Measurements from ENCODE around the gene CD200.

CD200 gene

GRCh38 chr3:112333002-112333380 is at the start of gene CD200:
Gene CD200, plus strand, starts transcription at chr3:112333156. Its CDS starts 57 bp downstream, at chr3:112333213.
- peak; percentile 54 to 55 for DNase-seq

GRCh38 chr3:112289011-112289410 is 43.9 kb upstream of the CD200 start:
- DNase-seq, result no peak

- DNase-seq, result peak in 1 of 2 donors; percentile 32
These were observed 39.3 kb upstream of the CD200 start, which contains the start of gene SLC9C1 for GRCh38 chr3:112293368-112294321. Gene SLC9C1, minus strand, starts transcription at chr3:112294216. Its CDS starts 7,425 bp downstream, at chr3:112286791.

GRCh38 chr3:112297714-112298113 is 35.2 kb upstream of the CD200 start:
- no peak for DNase-seq

GRCh38 chr3:112298781-112299180 is 34.2 kb upstream of the CD200 start:
- no peak for DNase-seq

- DNase-seq, result no peak
These were observed 30.7 kb upstream of the CD200 start for GRCh38 chr3:112302150-112302830.

GRCh38 chr3:112302881-112303763 is 29.8 kb upstream of the CD200 start:
- DNase-seq, result no peak

GRCh38 chr3:112303764-112304325 is 29.1 kb upstream of the CD200 start:
- DNase-seq, result no peak

GRCh38 chr3:112304611-112305010 is 28.3 kb upstream of the CD200 start:
- no peak for DNase-seq

GRCh38 chr3:112306825-112307224 is 26.1 kb upstream of the CD200 start:
- no peak for DNase-seq

GRCh38 chr3:112307557-112307956 is 25.4 kb upstream of the CD200 start:
- no peak for DNase-seq

GRCh38 chr3:112308151-112308911 is 24.6 kb upstream of the CD200 start:
- no peak for DNase-seq

- DNase-seq, result no peak
These were observed 18.3 kb upstream of the CD200 start for GRCh38 chr3:112314649-112315048.

GRCh38 chr3:112315791-112316190 is 17.2 kb upstream of the CD200 start:
- DNase-seq, result no peak

GRCh38 chr3:112319516-112320276 is 13.3 kb upstream of the CD200 start:
- DNase-seq, result no peak

GRCh38 chr3:112320691-112321090 is 12.3 kb upstream of the CD200 start:
- DNase-seq, result no peak

- no peak for DNase-seq
These were observed 10.9 kb upstream of the CD200 start for GRCh38 chr3:112321867-112322652.

GRCh38 chr3:112327371-112327951 is 5.5 kb upstream of the CD200 start:
- no peak for DNase-seq

- DNase-seq, result no peak
These were observed 1.1 kb upstream of the CD200 start for GRCh38 chr3:112331851-112332250.
